ENCODE measurements around the gene CFB. TPM values are rescaled to one million over a fixed set of nuclear protein-coding genes. Genes with fewer than 3 reads are reported as not detected.

The CFB gene
- total RNA-seq, 1 donor from 2014 or later = not detected

DNA sequence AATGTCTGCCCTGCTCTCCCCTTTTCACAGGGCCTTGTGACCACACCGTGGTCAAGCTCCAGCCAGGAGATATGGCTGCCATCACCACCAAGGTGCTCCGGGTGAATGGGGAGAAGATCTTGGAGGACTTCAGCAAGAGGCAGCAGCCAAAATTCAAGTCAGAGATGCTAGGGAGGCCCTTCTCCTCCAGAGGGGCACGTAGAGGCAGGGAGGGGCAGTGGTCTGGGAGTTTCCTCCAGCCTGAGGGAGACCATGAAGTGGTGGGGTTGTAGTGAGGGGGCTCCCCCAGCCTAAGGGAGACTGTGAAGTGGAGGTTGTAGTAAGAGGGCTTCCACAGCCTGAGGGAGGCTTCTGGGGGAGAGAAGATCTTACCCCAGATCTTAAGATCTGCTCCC, 22.0 kb downstream of the CFB start:
- no peak overlapping the region for H3K27ac Mint-ChIP-seq (ENCODE audit: unreplicated experiment)
- H3K4me3 Mint-ChIP-seq = peak overlapping the region; percentile 44
- H3K4me1 Mint-ChIP-seq = peaks cover 23% of the 10 kb centered on the region
- TF ChIP-seq, protein P1, sequence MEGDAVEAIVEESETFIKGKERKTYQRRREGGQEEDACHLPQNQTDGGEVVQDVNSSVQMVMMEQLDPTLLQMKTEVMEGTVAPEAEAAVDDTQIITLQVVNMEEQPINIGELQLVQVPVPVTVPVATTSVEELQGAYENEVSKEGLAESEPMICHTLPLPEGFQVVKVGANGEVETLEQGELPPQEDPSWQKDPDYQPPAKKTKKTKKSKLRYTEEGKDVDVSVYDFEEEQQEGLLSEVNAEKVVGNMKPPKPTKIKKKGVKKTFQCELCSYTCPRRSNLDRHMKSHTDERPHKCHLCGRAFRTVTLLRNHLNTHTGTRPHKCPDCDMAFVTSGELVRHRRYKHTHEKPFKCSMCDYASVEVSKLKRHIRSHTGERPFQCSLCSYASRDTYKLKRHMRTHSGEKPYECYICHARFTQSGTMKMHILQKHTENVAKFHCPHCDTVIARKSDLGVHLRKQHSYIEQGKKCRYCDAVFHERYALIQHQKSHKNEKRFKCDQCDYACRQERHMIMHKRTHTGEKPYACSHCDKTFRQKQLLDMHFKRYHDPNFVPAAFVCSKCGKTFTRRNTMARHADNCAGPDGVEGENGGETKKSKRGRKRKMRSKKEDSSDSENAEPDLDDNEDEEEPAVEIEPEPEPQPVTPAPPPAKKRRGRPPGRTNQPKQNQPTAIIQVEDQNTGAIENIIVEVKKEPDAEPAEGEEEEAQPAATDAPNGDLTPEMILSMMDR (conservative IDR thresholded peaks at IDR 0.05) = no peak
- no peaks in the 10 kb centered on the region for H3K9me3 Mint-ChIP-seq
- H3K27me3 Mint-ChIP-seq (ENCODE audit: low read depth) = no peaks in the 10 kb centered on the region
- peaks cover 11% of the 10 kb centered on the region for H3K36me3 Mint-ChIP-seq (ENCODE audit: low read depth)
- DNase-seq (ENCODE audit: low read depth, low spot score) = no peak

DNA sequence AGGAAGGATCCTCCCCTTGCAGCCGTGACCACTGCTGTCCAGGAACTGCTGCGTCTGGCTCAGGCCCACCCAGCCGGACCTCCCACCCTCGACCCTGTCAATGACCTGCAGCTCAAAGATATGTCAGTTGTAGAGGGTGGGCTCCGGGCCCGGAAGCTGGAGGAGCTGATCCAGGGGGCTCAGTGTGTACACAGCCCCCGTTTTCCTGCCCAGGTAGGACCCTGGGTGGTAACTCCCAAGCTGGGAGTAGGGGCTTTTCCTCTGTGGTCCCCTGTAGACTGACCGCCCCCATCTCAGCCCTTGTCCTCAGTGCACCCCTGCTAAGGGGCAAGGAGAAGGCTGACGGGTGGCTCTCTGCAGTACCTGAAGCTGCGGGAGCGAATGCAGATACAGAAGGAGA, 22.4 kb downstream of the CFB start:
- TF ChIP-seq, protein P1 (conservative IDR thresholded peaks at IDR 0.05) = no peak

DNA sequence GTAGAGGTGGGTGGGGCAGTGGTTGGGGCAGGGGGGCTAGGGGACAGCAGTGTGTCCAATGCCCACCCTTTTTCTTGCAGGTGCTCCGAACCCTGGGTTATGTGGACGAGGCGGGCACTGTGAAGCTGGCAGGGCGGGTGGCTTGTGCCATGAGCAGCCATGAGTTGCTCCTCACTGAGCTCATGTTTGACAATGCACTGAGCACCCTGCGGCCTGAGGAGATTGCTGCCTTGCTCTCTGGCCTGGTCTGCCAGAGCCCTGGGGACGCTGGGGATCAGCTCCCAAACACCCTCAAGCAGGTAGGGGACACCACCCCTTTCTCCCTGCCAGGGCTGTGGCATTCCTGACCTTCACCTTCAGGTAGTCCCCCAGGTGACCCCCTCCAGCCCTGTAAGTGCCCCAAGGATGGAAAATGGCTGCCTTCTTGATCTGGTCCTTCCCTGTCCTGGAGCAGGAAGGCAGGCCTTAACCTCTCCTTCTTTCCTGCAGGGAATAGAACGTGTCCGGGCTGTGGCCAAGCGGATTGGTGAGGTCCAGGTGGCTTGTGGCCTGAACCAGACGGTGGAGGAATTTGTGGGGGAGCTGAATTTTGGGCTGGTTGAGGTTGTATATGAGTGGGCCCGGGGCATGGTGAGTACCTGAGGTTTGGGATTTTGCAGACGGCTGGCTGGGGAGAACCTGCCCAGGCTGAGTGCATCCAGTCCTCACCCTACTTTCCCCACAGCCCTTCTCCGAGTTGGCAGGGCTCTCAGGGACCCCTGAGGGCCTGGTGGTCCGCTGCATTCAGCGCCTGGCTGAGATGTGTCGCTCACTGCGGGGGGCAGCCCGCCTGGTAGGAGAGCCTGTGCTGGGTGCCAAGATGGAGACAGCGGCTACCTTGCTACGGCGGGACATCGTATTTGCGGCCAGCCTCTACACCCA, 23.2 kb downstream of the CFB start:
- Mint-ChIP-seq H3K36me3 (ENCODE audit: low read depth) (peaks cover 15% of the 10 kb centered on the region), H3K9me3 (no peaks in the 10 kb centered on the region), H3K4me1 (peaks cover 33% of the 10 kb centered on the region), H3K4me3 (peak overlapping the region; percentile 100), H3K27me3 (ENCODE audit: low read depth) (no peaks in the 10 kb centered on the region), H3K27ac (ENCODE audit: unreplicated experiment) (peak overlapping the region; percentile 75)
- TF ChIP-seq, protein P1 (conservative IDR thresholded peaks at IDR 0.05) = no peak
- no peak for DNase-seq (ENCODE audit: low read depth, low spot score)

More for the DNA sequence above, 22.4 kb downstream of the CFB start:
- peaks cover 13% of the 10 kb centered on the region for H3K36me3 Mint-ChIP-seq (ENCODE audit: low read depth)
- peaks cover 27% of the 10 kb centered on the region for H3K4me1 Mint-ChIP-seq
- H3K27ac Mint-ChIP-seq (ENCODE audit: unreplicated experiment) = no peak overlapping the region
- H3K27me3 Mint-ChIP-seq (ENCODE audit: low read depth) = no peaks in the 10 kb centered on the region
- no peaks in the 10 kb centered on the region for H3K9me3 Mint-ChIP-seq
- no peak for DNase-seq (ENCODE audit: low read depth, low spot score)
- peak overlapping the region; percentile 44 for H3K4me3 Mint-ChIP-seq

DNA sequence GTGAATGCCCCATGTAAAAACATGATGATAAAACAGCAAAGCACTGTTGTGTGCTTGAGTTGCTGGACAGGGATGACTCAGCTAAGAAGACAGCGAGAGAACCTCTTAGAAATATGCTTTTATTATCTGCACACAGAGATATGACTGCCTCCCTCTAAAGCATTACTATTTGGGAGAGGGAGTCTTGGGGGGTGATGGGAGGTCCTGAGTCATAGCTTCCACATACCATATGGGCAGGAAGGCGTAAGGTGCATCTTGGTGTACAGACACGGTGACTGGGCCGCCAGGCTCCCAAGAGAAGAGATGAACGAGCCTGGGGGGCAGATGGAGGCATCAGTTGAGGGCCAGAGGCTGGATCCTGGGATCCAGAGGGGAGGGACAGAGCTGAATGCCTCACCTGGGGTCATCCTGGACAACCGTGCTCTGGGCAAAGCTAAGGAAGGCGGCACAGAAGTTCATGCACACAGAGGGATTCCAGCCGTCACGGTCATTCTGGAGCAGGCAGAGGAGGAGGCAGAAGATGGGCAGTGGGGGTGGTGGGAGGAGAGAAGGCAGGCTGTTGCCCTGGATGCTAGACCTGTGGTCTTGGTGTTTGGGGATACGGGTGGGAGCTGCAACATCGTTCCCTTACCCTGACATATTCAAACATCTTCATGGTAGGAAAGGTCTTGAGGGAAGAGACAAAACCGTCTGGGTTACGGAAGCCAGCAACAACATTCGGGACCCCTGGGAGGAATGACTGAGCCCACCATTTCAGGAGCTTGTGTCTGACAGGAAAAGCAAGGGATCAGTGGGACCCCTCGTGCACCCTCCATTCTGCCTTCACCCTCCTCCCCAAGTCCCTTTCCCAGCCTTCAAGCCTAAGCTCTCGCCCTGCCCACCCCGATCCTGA, 24.1 kb downstream of the CFB start:
- no peak for DNase-seq (ENCODE audit: low read depth, low spot score)
- H3K36me3 Mint-ChIP-seq (ENCODE audit: low read depth) = peaks cover 21% of the 10 kb centered on the region
- H3K27me3 Mint-ChIP-seq (ENCODE audit: low read depth) = no peaks in the 10 kb centered on the region
- TF ChIP-seq, protein P1 (conservative IDR thresholded peaks at IDR 0.05) = no peak
- peak overlapping the region; percentile 81 for H3K27ac Mint-ChIP-seq (ENCODE audit: unreplicated experiment)
- peaks cover 33% of the 10 kb centered on the region for H3K4me1 Mint-ChIP-seq
- no peaks in the 10 kb centered on the region for H3K9me3 Mint-ChIP-seq
- H3K4me3 Mint-ChIP-seq = peak overlapping the region; percentile 100

DNA sequence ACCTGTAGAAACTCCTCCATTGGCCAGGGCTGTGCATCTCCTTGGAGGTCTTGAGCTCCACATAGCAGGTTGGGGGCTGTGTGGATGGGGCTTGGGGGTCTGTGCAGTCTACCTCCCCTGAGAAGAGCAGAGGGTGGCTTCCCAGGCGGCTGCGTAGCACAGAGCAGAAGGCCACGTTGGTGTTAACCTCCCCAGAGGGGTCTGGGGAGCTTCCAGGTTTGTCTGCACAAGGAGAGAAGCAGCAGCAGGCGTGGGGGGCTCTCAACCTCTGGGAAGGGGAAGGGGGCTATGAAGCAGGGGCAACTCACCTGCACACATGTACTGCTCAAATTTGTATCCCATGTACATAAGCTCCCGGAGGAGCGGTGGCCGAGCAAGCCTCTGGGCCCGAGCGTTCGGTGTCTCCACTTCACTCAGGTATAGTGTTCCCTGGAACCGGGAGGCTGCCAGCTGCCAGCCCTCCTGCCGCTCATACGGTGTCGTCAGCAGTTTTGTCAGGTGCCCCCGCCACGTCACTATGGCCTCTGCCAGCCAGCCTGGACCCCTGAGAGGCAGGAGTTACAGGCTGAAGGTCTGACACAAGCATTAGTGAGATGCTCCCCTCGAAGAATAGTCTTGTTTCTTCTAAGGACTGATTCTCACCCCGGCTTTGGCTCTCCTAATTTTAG, 24.8 kb downstream of the CFB start:
- H3K4me1 Mint-ChIP-seq = peaks cover 33% of the 10 kb centered on the region
- no peak overlapping the region for H3K27ac Mint-ChIP-seq (ENCODE audit: unreplicated experiment)
- TF ChIP-seq, protein P1 (conservative IDR thresholded peaks at IDR 0.05) = no peak
- H3K27me3 Mint-ChIP-seq (ENCODE audit: low read depth) = no peaks in the 10 kb centered on the region
- peaks cover 21% of the 10 kb centered on the region for H3K36me3 Mint-ChIP-seq (ENCODE audit: low read depth)
- no peaks in the 10 kb centered on the region for H3K9me3 Mint-ChIP-seq
- peak overlapping the region; percentile 100 for H3K4me3 Mint-ChIP-seq
- DNase-seq (ENCODE audit: low read depth, low spot score) = no peak

Data from neural crest cell (in vitro differentiated cells).